ENCODE data around the gene HSD17B12.
A peak's percentile ranks its signal among the peaks of the same experiment; 100 is the strongest.
"Not testable (repeated sequence)": the region's sequence is repeated elsewhere in the genome, so short reads cannot be mapped to it uniquely, and the experiment has no call there.

Gene HSD17B12

DNA sequence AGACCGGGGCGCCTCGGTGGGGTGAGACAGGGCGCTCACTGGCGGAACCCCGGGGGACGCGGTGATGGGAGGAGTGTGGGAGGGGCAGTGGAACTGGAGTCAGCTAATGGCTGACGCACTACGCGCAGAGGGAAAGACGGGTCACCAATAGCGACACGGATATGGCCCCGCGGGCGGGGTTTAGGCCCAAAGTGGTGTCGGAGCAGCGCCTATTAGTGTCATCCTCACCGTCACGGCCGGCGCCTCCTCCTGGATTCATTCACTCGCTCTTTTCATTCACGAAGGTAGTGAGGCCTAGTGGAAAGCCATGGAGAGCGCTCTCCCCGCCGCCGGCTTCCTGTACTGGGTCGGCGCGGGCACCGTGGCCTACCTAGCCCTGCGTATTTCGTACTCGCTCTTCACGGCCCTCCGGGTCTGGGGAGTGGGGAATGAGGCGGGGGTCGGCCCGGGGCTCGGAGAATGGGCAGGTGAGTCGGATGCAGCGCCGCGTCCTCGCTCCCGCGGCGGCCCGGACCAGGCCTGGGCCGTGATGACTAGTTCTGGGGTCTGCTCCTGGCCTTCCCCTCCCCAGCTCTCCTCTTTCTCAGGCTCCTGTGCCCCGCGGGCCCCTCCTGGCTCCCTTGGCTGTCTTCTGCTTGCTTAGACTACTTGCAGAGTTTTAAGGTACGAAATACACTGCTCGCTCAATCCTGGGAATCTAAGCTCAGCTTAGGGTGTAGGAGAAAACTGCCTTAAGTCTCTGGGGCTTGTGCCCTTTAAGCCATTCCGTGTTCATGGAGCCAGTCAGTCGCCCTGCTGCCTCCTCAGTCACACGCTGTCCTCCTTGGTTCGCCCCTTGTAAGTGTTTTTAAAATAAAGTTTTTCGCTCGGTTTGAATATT, at the start of gene HSD17B12:
TSS of gene HSD17B12 (plus strand) at position 218 of the 880 bp plus-strand sequence. CDS start at position 308, 90 bp downstream.
- DNase-seq: peak; percentile 96

DNA sequence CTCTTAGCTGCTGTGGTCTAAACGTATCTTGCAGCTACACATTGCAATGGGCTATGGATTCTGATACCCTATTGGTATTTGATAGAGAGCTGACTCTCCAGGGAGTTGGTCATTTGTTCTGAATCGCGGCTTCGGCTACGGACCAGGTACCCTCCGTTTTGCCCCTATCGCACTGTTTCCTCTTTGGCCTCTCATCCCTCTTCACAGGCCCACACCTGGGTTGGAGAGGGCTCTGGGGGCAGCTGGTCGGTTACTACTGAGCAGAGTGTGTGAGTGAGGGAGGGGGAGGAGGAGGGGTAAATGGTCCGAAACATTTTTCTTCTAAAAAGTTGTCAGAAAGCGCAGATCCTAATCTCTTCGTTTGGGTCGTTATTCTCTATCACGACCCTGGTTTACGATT, 48.8 kb upstream of the HSD17B12 start:
- DNase-seq: no peak

DNA sequence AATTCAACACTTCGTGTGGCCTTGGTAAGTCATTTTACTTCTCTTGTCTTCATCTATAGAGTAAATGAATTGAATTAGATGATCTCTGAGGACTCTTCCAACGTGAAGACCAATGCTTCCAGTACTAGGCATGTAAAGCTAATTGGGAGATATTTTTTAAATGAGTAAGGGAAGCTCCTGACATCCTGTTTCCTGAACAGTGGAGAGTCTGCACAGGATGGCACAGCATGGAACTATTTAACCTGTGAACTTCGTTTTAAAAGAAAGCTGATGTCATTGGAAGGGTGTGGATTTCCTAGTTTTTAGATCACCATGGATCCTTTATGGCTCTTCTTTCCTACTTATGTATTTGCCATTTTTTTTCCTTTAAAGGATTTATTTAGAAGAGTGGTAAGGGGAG, 48.4 kb upstream of the HSD17B12 start:
- DNase-seq: no peak

DNA sequence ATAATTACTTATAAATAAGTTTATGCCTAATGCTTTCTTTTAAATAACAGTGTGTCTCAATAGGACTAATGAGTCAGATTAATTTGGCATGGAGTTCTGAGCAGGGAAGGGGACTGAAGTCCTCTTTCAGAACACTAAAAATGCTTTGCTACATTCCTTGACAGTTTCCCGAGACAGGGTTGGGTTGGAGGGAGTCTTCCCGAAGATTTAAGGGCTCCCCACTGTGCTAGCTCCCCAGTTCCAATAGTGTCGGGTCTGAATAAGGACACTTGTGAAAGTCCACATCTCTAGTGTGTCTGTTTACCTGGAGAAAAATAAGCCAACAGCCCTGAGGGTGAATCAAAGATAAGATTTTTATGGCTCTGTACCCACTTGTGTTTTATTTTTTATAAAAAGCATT, 41.8 kb upstream of the HSD17B12 start:
- DNase-seq: no peak

DNA sequence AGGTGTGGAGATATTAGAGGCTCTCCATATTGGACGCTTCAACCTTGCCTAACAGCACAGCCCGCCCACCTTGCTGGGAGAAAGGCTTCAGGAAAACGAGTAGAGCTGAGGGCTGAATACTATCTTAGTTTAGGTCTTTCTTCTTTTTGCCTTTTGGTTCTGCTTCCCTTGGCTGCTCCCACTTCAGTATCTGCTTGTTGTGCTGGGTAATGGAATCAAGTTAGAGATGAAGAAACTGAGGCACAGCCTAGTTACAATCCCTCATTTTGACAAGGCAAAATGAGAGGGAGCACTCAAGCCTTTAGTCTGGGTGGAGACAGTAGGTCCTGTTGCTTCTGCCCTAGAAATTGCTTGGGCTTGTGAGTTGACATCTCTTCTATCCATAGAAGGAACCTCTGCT, 41.3 kb upstream of the HSD17B12 start:
- no peak for DNase-seq

DNA sequence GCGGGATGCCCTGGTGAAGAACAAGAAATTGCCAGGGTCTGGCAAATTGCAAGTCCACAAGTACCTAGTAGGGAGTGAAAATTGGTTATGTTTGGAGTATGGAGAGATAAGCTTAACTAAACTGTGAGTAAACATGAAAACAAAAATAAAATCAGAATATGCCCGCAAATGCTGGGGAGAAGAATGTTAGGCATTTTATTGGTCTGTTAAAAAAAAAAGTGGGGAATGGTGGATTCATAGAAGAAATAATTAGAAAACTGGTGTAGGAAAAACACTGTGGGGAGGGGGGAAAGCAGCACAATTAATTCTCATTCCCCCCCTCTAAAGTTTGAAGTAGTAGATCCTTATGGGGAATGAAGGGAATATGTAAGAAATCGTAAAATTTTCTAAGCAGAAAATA, 40.6 kb upstream of the HSD17B12 start:
- DNase-seq: no peak

DNA sequence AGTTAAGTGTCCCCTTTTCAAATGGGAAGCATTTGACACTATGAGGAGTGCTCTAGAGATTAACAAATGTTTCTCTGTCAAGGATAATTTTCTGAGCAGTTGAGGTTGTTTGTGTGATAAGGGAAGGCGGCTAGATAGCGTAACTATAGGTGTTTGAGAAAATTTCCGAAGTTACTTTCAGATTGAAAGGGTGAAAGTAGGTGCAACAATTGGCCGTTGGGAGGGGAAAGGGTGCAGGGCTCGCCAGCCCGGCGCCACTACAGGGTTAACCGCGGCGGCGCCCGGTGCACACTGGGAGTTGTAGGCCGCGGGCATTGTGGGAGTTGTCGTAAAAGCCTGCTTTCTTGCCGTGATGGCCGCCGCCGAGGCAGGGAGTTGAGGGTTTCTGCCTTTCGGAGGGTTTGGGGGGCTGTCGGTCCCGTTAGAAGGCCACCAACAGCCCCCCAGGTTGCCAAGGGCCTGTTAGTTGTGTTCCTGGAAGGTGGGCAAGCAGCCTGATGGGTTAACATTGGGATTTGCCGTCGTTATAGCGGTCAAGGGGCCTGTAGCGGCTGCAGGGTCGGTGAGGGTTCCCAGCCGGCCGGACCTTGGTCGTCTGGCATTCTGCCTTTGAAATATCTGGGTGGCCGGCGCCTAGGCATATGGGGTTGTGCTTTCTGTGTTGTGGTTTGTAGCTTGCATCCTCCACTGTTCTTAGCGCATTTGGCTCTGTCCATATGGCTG, 36.5 kb upstream of the HSD17B12 start:
- DNase-seq: peak; percentile 79

DNA sequence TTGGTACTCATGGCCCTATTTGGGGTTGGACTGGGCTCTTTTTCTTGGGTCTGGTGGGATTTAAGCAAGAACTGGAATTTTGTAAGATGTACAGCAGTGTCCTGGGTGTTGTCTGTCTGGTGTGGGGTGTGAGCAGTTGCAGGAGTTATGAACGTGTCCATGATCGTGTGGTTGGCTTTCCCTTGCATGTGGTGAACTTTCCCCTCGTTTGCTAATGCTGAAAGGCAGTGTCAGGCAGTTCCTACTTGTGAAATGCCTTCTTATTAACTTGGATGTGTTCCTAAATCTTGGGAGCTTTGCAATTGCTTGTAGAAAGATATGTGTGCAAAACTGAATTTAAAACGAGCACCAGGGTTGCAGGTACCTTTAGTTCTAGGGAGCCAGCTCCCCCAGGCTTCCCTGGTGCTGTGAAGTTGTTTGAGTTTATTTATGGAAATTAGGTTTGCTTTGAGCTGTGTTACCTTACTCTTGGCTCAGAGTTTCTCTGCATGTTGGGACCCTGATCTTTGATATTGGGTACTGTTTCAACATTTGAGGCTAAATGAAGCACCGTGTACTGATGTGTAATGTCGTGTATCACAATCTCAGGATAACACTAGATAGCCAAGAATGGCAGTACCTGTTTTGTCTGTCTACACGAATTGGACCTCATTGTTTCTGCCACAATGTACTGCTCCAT, 35.8 kb upstream of the HSD17B12 start:
- DNase-seq: no peak

DNA sequence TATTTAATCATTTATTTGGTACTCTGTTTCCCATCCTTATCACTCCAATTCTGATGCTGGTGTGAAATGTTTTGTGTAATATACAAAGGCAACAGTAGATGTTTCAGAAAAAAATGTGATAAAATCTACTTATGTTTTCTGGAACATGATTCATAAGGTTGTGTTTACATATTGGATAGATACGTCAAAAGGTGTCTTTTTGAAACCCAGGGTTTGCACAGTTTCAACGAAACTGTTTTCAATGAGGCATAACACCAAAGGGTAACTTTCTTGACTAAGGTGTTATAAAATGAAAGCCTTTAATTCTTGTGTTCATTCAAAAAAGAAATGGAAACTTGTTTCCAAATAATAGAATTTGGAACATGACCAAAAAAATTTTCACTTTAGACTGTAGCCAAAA, 33.8 kb upstream of the HSD17B12 start:
- DNase-seq: no peak

DNA sequence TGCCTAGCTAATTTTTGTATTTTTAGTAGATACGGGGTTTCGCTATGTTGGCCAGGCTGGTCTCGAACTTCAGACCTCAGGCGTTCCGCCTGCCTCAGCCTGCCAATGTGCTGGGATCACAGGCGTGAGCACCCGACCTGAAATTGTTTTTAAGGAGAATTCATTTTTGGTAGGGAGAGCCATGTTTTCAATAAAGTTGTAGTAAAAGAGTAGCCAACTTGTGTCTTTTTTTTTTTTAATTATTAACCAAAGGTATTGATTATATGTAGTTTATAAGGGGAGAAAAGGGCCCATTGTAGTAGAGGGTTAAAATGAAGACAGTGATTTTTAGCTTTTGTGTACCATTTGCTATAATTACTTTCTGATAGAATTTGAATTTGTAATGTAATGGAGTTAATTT, 31.6 kb upstream of the HSD17B12 start:
- no peak for DNase-seq

DNA sequence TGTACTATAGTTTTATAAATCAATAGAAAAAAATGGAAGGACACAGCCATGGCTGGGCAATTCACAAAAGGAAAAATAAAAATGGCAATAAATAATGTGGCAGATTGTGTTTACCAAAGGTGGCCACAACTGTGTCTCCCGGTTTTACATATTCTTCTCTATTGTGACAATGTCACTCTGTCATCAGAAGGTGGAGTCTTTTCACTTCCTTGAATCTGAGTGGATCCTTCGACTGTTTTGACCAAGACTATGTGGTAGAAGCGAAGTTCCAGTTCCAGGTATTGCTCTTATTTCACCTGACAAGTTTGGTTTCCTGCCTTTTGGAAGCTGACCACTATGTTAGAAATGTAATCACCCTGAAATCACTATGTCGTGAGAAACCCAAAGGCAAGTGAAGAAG, 31.0 kb upstream of the HSD17B12 start:
- DNase-seq: no peak

DNA sequence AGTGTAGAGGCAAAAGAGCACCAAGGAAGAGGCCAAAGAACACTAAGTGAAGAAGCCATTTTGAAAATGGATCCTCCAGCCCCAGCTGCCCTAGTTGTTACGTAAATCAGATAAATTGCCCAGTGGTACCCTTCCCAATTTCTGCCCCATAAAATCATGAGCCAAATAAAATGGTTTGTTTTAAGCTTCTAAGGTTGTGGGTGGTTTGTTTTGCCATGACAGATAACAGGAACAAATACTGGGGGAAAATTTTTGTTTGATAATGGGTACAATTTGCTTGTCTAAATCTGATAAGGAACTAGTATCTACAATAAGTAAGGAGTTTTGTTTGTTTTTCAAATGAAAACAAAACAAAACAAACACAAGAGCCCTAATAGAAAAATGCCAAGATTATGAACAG, 30.6 kb upstream of the HSD17B12 start:
- DNase-seq: no peak

DNA sequence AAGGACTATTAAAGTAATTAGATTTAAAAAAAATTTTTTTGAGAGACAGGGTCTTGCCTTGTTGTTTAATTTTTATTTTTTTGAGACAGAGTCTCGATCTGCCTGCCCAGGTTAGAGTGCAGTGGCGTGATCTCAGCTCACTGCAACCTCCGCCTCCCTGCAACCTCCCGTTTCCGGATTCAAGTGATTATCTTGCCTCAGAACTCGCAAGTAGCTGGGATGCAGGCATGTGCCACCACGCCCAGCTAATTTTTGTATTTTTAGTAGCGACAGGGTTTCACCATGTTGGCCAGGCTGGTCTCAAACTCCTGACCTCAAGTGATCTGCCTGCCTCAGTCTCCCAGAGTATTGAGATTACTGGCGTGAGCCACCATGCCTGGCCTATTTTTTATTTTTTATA, 17.5 kb upstream of the HSD17B12 start:
- not testable (repeated sequence) for DNase-seq

DNA sequence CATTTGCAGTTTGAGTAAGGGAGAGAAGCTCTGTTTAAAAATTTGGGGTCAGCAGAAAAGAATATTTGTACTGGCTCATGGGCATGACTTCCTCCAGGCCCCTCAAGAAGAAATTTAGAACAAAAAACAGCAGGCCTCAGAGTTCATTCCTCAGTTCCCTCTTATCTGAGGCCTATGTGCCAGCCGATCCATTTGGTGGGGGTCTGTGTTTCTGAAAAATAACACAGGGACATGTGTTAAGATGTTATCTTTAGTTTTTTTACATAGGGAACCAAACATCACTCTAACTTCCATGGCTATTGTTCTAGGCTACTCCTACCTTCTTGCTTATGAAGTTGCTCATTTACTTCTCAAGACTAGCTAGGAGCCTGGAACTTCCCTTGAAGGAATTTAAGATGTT, 16.2 kb upstream of the HSD17B12 start:
- no peak for DNase-seq

DNA sequence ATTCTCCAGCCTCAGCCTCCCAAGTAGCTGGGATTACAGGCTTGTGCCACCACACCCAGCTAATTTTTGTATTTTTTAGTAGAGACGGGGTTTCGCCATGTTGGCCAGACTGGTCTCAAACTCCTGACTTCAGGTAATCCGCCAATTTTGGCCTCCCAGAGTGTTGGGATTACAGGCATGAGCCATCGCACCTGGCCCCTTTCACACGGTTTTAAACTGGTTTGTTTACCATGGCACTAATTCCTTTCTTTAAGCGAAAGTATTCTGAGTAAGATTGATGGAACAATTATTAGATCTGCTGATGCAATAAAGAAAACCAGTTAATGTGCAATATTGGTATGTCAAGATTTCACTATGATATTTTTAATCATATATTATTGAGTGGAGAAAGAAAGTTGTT, 9.3 kb upstream of the HSD17B12 start:
- DNase-seq: not testable (repeated sequence)

DNA sequence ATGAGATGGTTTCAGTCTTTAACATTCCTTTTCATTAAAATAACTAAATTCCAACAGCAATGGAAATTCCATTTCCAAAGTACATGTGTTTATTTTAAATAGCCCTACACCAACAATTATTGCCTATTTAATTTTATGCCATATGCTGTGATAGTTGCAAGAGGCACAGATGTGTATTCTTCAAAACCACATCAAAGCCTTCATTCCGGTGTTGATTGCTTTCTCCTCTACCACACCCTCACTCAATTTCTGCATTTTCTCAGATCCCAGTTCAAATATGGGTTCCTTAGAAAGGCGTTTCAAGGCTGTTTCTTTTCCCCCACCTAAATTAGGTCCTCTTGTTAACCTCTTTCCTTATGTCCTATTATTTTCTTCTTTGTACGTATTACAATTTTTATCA, 6.0 kb upstream of the HSD17B12 start:
- no peak for DNase-seq

DNA sequence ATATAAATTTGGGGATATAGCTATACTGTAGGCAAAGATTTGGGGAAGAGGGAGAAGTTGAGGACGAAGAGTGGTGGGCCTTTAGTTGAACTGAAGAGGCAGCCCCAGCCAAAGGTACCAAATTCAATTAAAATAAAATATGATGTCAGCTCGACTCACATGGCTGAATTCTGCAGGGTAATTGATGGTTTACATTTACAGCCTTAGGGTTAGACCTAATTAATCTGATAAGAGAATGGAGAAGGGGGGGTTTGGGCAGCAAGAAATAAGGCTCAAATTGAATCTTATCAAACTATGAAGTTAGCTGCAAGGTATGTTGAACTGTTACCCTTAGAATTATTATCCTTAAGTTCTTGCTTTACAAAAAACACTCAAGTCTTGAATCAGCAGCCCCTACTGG, 3.6 kb upstream of the HSD17B12 start:
- no peak for DNase-seq

DNA sequence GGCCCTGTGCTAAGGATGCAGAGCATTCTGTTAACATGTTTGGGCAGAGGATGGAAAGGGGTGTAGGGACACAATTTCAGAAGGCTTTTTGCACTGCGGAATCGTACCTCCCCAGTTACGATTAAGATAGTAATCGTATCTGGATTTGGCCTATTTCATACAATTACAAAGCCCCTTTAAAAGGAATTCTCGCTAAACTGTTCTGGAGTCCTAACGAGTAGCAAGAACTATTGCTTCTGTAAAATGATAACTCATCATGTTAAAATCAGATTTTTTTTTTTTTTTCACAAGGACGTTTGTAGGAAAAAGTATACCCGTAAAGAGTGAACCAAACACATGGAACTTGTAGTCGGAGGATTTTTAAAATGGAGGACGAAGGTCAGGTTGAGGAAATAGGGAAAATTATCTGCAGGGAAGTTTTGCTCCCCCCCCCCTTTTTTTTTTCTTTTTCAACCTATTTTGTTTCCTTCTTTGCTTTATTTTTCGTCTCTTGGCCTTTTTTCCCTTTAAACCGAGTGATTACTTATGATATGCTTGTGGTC, 934 bp downstream of the HSD17B12 start:
- no peak for DNase-seq

DNA sequence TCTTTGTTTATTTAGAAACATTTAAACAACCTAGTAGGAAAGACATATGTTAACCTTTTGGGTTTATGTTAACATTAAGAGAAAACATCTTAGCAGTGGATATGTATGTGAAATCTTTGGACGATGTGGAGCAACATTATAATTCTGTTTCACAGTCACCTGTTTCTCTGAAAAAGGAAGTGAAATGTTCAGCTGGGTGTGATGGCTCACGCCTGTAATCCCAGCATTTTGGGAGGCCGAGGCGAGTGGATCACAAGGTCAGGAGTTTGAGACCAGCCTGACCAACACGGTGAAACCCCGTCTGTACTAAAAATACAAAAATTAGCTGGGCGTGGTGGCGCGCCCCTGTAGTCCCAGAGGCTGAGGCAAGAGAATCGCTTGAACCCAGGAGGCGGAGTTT, 1.5 kb downstream of the HSD17B12 start:
- not testable (repeated sequence) for DNase-seq

DNA sequence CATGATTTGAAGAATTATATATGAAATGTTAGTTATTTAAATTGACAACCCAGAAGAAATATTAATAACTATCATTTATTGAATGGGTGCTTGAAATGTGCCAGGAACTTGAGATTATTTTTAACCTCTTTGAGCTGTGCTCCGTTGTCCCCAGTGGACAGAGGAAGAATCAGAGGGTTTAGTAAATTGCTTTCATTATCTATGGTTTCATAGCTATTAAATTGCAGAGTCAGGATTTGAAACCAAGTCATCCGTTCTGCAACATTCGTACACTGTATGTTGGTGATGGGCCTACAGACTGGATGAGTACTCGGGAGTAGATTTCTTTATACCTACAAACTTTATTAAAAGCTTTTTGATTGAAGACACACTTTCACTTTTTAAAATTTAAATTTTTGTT, 4.9 kb downstream of the HSD17B12 start:
- no peak for DNase-seq

DNA sequence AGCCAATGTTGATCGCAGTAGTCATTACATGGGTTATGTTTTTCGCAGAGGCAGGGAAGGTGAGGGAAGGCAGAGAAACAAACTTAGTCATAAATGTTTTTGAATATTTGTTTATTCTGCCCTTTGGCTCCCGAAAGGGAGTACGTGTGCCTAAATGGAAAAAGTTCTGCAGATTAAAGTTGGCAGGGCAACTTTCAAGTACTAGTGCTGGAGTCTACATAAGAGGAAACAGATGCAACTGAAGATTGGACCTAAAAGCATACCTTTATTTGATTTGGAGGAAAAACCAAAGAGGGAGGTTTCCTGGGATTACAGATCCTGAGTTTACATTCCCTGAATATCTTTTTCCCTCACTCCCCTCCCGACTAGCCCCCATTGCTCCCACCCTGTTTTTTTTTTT, 5.7 kb downstream of the HSD17B12 start:
- DNase-seq: no peak

DNA sequence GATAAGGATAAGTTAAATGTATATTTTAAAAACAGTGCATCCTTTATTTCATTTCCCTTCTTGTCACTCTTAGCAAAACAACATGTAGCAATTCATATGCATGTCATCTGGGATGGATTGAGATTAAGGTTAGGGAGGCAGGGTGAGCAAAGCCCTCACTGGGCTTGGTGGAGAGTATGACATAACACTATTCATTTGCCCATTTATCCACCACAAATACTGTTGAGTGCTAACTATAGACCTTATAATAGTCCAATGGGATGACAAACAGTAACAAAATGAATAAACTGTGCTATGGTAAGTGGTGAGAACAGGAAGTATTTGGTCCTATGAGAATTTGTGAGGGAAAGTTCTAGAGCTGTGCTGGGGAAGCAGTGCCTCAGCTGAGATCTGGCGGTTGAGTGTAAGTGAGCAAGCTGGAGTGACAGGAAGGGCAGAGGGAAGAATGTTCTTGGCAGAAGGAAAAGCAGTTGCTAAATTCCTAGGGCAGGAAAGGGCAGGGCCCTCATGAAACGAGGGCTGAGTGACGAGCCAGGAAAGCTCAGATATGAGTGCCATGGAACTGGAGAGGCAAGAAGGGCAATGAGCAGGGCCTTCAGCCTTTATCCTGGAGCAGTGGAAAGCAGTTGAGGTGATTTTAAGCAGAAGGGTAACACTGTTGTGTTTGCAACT, 6.7 kb downstream of the HSD17B12 start:
- DNase-seq: no peak

DNA sequence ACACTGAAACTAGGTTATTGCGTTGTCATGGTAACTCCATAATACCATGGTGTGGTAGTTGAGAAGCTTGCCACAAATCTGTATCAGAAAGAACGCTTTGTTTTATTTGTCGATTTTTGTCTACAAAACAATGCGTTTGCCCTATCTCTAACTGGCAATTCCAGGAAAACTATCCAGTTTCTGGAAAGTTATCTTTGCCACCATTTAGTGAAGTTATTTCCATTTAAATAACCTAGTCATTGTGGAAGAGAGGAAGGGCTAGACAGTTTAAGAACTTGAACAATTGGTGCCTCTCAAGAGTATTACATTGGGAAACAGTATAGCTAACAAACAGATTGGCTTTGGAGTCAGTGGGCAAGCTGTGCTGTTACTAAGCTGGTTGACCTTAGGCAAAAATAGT, 7.9 kb downstream of the HSD17B12 start:
- no peak for DNase-seq
